ENCODE results near the gene MSX1.
A peak's percentile ranks its signal among the peaks of the same experiment; 100 is the strongest.

Gene MSX1

GRCh38 chr4:4868040-4868757, 8.7 kb downstream of the MSX1 start:
- no peak overlapping the region for H3K4me3 Mint-ChIP-seq
- peaks cover 79% of the 10 kb centered on the region for H3K27me3 Mint-ChIP-seq (ENCODE audit: low read depth)
- H3K9me3 Mint-ChIP-seq = no peaks in the 10 kb centered on the region
- no peaks in the 10 kb centered on the region for H3K4me1 Mint-ChIP-seq (ENCODE audit: low read depth)
- H3K27ac Mint-ChIP-seq = peak overlapping the region; percentile 5
- peaks cover 2% of the 10 kb centered on the region for H3K36me3 Mint-ChIP-seq (ENCODE audit: low read depth)

GRCh38 chr4:4868758-4869723, 9.6 kb downstream of the MSX1 start:
- Mint-ChIP-seq H3K27ac (no peak overlapping the region), H3K4me3 (no peak overlapping the region), H3K9me3 (no peaks in the 10 kb centered on the region), H3K27me3 (ENCODE audit: low read depth) (peaks cover 80% of the 10 kb centered on the region), H3K36me3 (ENCODE audit: low read depth) (peaks cover 2% of the 10 kb centered on the region), H3K4me1 (ENCODE audit: low read depth) (no peaks in the 10 kb centered on the region)

- Mint-ChIP-seq H3K4me3 (no peak overlapping the region), H3K27me3 (ENCODE audit: low read depth) (peaks cover 78% of the 10 kb centered on the region), H3K27ac (peak overlapping the region; percentile 68), H3K36me3 (ENCODE audit: low read depth) (peaks cover 2% of the 10 kb centered on the region), H3K4me1 (ENCODE audit: low read depth) (no peaks in the 10 kb centered on the region), H3K9me3 (no peaks in the 10 kb centered on the region)
Measured at GRCh38 chr4:4869731-4870571, 10.5 kb downstream of the MSX1 start.

- Mint-ChIP-seq H3K27ac (no peak overlapping the region), H3K4me1 (ENCODE audit: low read depth) (no peaks in the 10 kb centered on the region), H3K27me3 (ENCODE audit: low read depth) (peaks cover 75% of the 10 kb centered on the region), H3K4me3 (no peak overlapping the region), H3K36me3 (ENCODE audit: low read depth) (peaks cover 2% of the 10 kb centered on the region), H3K9me3 (no peaks in the 10 kb centered on the region)
Measured at GRCh38 chr4:4870576-4871241, 11.2 kb downstream of the MSX1 start.

GRCh38 chr4:4871242-4871572, 11.7 kb downstream of the MSX1 start:
- H3K9me3 Mint-ChIP-seq = no peaks in the 10 kb centered on the region
- peaks cover 72% of the 10 kb centered on the region for H3K27me3 Mint-ChIP-seq (ENCODE audit: low read depth)
- no peak overlapping the region for H3K4me3 Mint-ChIP-seq
- H3K27ac Mint-ChIP-seq = no peak overlapping the region
- H3K4me1 Mint-ChIP-seq (ENCODE audit: low read depth) = no peaks in the 10 kb centered on the region
- peaks cover 2% of the 10 kb centered on the region for H3K36me3 Mint-ChIP-seq (ENCODE audit: low read depth)

GRCh38 chr4:4871573-4872313, 12.3 kb downstream of the MSX1 start:
- Mint-ChIP-seq H3K27me3 (ENCODE audit: low read depth) (peaks cover 66% of the 10 kb centered on the region), H3K4me1 (ENCODE audit: low read depth) (no peaks in the 10 kb centered on the region), H3K27ac (no peak overlapping the region), H3K9me3 (no peaks in the 10 kb centered on the region), H3K36me3 (ENCODE audit: low read depth) (peaks cover 2% of the 10 kb centered on the region), H3K4me3 (no peak overlapping the region)

- no peaks in the 10 kb centered on the region for H3K4me1 Mint-ChIP-seq (ENCODE audit: low read depth)
- no peak overlapping the region for H3K4me3 Mint-ChIP-seq
- no peaks in the 10 kb centered on the region for H3K9me3 Mint-ChIP-seq
- peaks cover 2% of the 10 kb centered on the region for H3K36me3 Mint-ChIP-seq (ENCODE audit: low read depth)
- H3K27me3 Mint-ChIP-seq (ENCODE audit: low read depth) = peaks cover 69% of the 10 kb centered on the region
- no peak overlapping the region for H3K27ac Mint-ChIP-seq
Measured at GRCh38 chr4:4872314-4872903, 12.9 kb downstream of the MSX1 start.

GRCh38 chr4:4873203-4873602, 13.7 kb downstream of the MSX1 start:
- no peaks in the 10 kb centered on the region for H3K9me3 Mint-ChIP-seq
- peaks cover 2% of the 10 kb centered on the region for H3K36me3 Mint-ChIP-seq (ENCODE audit: low read depth)
- no peaks in the 10 kb centered on the region for H3K4me1 Mint-ChIP-seq (ENCODE audit: low read depth)
- no peak overlapping the region for H3K27ac Mint-ChIP-seq
- H3K27me3 Mint-ChIP-seq (ENCODE audit: low read depth) = peaks cover 69% of the 10 kb centered on the region
- no peak overlapping the region for H3K4me3 Mint-ChIP-seq

GRCh38 chr4:4874254-4874653, 14.8 kb downstream of the MSX1 start:
- Mint-ChIP-seq H3K27ac (no peak overlapping the region), H3K36me3 (ENCODE audit: low read depth) (no peaks in the 10 kb centered on the region), H3K4me1 (ENCODE audit: low read depth) (no peaks in the 10 kb centered on the region), H3K4me3 (no peak overlapping the region), H3K9me3 (no peaks in the 10 kb centered on the region), H3K27me3 (ENCODE audit: low read depth) (peaks cover 61% of the 10 kb centered on the region)

- Mint-ChIP-seq H3K4me3 (no peak overlapping the region), H3K9me3 (no peaks in the 10 kb centered on the region), H3K36me3 (ENCODE audit: low read depth) (no peaks in the 10 kb centered on the region), H3K27me3 (ENCODE audit: low read depth) (peaks cover 53% of the 10 kb centered on the region), H3K27ac (no peak overlapping the region), H3K4me1 (ENCODE audit: low read depth) (no peaks in the 10 kb centered on the region)
Measured at GRCh38 chr4:4875147-4875546, 15.7 kb downstream of the MSX1 start.

GRCh38 chr4:4875611-4876010, 16.1 kb downstream of the MSX1 start:
- Mint-ChIP-seq H3K4me1 (ENCODE audit: low read depth) (no peaks in the 10 kb centered on the region), H3K4me3 (no peak overlapping the region), H3K27ac (no peak overlapping the region), H3K27me3 (ENCODE audit: low read depth) (peaks cover 48% of the 10 kb centered on the region), H3K9me3 (no peaks in the 10 kb centered on the region), H3K36me3 (ENCODE audit: low read depth) (no peaks in the 10 kb centered on the region)

- H3K4me1 Mint-ChIP-seq (ENCODE audit: low read depth) = no peaks in the 10 kb centered on the region
- H3K27me3 Mint-ChIP-seq (ENCODE audit: low read depth) = peaks cover 39% of the 10 kb centered on the region
Measured at GRCh38 chr4:4876945-4877661, 17.6 kb downstream of the MSX1 start.

GRCh38 chr4:4880492-4880891, 21.0 kb downstream of the MSX1 start:
- no peaks in the 10 kb centered on the region for H3K36me3 Mint-ChIP-seq (ENCODE audit: low read depth)
- no peaks in the 10 kb centered on the region for H3K4me1 Mint-ChIP-seq (ENCODE audit: low read depth)
- no peak overlapping the region for H3K4me3 Mint-ChIP-seq
- peaks cover 15% of the 10 kb centered on the region for H3K27me3 Mint-ChIP-seq (ENCODE audit: low read depth)
- H3K27ac Mint-ChIP-seq = no peak overlapping the region
- no peaks in the 10 kb centered on the region for H3K9me3 Mint-ChIP-seq

More at GRCh38 chr4:4876945-4877661, 17.6 kb downstream of the MSX1 start:
- Mint-ChIP-seq H3K4me3 (no peak overlapping the region), H3K27ac (no peak overlapping the region), H3K36me3 (ENCODE audit: low read depth) (no peaks in the 10 kb centered on the region), H3K9me3 (no peaks in the 10 kb centered on the region)

Data from T-helper 1 cell treated with Interleukin-12 subunit alpha and Interleukin-12 subunit beta and Interleukin-4 antibody, amounts not matched to agents 30 μg/mL and 1 μg/mL, for 36 hours (primary cell).